GM21825 (cell line): ENCODE results near the gene GJB3.
"Not testable (repeated sequence)": the region's sequence is repeated elsewhere in the genome, so short reads cannot be mapped to it uniquely, and the experiment has no call there.

Source experiments
- ATAC-seq: cut with Tn5 transposase; IDR thresholded peaks from one replicate; pipeline ENCODE4 v1.9.1; 2021; ENCODE audit warnings: mild to moderate bottlenecking, moderate library complexity; ENCODE audit not compliant: unreplicated experiment

Gene GJB3

DNA sequence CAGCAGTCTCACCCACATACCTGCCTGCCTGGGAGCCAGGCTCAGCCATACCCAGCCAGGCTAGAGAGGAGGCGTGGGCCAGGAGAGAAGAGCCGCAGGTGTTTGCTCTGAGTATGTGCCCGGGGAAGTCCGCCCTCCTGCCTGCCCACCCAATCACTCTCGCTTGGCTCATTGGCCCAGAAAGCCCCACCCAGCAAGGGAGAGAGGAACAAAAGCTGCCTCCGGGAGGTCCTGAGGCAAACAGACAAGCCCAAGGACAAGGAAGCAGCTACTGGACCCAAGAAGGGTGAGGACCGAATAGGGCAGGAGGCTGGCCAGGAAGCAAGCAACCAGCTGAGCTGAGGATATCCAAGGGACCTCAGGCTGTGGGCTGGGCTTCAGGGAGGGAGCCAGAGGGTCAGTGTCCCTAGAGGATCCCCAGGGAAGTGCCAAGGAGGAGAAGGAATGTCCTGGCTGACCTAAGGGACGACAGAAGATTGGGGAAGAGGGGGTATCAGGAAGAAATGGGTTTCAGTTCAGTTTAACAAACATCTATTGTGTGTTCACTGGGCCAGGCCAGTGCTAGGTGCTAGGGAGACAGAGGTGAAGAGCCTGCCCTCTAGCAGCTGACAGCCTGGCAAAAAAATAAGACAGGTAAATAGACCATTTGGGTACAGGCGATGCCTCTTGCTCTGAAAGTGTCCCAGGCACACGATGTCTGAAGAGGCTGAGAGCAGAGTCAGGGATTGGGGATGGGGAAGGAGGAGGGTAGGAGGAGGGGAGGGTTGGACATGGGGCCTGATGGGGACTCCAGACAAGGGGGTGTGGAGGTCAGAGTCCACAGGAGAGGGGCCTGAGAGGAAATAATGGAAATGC lies 21.3 kb upstream of the GJB3 start, which contains the start of gene GJB4:
TSS of gene GJB4 (plus strand) at position 238 of the 855 bp plus-strand sequence. CDS start 1,515 bp downstream, outside the sequence.
- ATAC-seq: no peak

DNA sequence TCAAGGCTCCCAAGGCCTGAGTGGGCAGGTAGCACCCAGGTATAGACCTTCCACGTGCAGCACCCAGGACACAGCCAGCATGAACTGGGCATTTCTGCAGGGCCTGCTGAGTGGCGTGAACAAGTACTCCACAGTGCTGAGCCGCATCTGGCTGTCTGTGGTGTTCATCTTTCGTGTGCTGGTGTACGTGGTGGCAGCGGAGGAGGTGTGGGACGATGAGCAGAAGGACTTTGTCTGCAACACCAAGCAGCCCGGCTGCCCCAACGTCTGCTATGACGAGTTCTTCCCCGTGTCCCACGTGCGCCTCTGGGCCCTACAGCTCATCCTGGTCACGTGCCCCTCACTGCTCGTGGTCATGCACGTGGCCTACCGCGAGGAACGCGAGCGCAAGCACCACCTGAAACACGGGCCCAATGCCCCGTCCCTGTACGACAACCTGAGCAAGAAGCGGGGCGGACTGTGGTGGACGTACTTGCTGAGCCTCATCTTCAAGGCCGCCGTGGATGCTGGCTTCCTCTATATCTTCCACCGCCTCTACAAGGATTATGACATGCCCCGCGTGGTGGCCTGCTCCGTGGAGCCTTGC lies 19.7 kb upstream of the GJB3 start:
- no peak for ATAC-seq

DNA sequence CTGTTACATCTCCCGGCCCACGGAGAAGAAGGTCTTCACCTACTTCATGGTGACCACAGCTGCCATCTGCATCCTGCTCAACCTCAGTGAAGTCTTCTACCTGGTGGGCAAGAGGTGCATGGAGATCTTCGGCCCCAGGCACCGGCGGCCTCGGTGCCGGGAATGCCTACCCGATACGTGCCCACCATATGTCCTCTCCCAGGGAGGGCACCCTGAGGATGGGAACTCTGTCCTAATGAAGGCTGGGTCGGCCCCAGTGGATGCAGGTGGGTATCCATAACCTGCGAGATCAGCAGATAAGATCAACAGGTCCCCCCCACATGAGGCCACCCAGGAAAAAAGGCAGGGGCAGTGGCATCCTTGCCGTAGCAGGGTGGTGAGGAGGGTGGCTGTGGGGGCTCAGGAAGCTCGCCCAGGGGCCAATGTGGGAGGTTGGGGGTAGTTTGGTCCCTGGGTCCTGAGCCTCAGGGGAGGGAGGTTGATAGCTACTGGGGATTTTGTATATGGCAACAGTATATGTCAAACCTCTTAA lies 19.2 kb upstream of the GJB3 start:
- no peak for ATAC-seq

DNA sequence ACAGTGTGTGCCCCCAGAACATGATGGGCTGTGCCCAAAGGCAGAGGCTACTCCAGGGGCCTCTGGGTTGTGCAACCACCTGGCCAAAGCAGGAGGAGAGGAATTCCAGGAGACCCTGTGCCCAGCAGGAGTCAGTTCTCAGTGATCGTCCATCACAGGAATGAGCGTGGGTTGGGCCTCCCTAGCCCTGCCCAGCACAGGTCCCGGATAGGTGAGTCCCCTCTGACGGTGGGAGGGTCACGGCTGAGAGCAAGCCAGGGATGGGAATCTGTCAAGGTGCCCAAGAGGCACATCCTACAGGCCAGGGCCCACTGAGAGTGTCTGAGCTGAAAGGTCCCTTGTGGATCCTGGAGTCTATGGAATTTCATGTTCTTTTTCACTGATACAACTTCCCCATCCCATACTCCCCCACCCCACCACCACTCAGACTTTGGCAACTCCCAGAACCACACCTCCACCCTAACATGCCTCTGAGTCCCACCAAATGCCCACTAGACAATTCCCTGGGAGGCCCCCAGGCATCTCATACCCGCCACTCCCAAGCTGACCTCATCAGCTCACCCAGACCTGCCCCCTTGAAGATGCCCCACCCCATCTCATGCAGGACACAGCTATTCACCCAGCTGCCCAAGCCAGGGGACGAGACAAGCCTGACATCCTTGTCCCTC lies 18.4 kb upstream of the GJB3 start:
- ATAC-seq: no peak

DNA sequence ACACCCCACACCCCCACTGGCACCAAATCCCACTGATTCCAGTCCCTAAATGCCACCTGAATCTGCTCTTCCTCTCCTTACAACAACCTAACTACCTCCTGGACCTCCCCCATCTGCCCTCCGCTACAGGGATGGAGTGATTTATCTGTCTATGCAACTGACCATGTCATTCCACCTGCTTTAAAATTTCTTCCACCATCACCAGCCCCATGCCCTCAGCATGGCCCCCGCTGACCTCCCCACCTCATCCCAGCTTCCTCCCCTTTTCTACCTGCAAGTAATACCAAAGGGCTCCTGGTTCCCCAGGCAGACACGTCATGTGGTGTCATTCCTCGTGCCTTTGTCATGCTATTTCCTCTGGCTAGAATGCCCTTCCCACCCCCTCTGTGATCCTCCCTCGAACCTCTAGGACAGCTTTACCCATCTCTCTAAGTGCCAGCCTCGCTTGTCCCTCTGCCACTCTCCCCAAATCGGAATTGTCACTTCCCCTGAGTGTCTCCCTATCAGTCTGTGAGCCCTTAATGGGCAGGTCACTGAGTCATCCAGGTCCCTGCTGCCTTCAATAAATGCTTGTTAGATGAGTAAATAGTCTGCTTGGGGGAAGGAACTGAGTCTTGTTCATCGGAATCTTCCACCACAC lies 17.8 kb upstream of the GJB3 start:
- no peak for ATAC-seq

DNA sequence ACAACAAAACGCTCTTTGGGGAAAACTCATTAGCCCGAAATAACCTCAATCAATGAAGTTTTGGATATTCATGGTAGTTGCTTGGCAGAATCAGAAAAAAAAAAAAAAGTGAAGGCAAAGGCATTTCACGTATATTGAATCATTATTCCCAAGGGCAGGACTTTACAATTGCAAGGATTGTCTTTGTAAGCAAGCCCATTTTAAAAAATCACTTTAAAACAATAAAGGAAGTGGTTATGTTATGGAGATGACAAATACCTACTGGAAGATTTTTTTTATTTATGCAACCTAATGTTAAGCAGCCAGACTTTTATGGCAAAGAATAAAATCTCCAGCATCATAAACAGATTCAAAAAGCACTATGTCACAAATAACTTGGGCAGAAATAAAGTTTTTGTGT lies 12.2 kb upstream of the GJB3 start:
- ATAC-seq: no peak

DNA sequence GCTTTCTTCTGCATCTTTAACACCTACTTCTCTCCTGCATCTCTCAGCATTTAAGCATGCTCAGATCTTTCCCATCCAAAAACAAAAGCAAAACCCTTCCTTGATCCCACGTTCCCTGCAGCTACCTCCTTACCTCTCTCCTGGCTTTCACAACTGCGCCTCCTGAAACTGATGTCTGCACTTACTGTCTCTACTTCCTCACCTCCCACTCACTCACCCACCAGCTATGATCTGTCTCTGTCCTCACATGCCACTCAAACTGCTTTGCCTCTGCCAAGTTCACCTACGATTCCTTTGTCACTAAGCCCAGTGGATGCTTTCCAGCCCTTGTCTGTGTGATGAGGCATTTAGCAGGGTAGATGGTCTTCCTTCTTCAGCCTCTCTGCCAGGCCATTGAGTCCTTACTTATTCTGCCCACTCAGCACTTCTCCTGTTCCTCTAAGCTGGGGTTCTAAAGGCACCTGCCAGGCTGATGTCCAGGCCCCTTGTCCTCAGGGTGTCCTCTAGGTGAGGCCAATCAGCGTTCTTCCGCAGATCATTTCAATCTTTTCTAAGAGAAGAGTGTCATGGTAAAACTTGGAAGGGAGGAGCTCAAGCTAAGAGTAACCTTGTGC lies 10.0 kb upstream of the GJB3 start:
- no peak for ATAC-seq

DNA sequence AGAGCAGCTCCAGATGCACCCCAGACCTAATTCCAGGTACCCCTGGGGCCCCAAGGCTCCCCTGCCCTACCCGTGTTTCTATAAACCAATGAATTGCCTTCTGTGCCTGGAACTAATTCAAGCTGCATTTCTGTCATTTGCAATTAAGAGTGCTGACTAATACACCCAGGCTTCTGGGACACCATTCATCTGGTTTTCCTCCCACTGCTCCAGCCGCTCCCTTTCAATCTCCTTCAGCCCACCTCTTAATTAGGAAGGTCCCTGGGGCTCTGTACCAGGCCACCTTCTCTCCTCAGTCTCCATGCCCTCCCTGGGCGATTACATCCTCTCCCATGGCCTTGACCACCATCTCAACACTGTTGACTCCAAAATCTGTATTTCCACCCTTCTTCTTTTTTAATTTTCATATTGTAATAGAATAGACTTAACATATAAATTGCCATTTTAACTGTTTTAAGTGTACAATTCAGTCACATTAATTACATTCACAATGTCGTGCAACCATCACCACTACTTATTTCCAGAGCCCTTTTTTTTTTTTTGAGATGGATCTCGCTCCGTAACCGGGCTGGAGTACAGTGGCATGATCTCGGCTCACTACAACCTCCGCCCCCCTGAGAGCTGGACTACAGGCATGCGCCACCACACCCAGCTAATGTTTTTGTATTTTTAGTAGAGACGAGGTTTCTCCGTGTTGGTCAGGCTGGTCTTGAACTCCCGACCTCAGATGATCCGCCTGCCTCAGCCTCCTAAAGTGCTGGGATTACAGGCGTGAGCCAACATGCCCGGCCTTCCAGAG lies 9.2 kb upstream of the GJB3 start:
- no peak for ATAC-seq

DNA sequence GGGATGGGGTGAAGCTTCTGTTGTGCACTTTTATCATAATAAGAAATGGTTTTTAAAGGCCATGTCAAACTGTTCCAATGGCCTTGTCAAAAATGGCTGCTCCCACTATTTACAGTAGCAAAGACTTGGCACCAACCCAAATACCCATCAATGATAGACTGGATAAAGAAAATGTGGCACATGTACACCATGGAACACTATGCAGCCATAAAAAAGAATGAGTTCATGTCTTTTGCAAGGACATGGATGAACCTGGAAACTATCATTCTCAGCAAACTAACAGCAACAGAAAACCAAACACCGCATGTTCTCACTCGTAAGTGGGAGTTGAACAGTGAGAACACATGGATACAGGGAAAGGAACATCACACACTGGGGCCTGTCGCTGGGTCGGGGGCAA lies 7.9 kb upstream of the GJB3 start:
- ATAC-seq: not testable (repeated sequence)

DNA sequence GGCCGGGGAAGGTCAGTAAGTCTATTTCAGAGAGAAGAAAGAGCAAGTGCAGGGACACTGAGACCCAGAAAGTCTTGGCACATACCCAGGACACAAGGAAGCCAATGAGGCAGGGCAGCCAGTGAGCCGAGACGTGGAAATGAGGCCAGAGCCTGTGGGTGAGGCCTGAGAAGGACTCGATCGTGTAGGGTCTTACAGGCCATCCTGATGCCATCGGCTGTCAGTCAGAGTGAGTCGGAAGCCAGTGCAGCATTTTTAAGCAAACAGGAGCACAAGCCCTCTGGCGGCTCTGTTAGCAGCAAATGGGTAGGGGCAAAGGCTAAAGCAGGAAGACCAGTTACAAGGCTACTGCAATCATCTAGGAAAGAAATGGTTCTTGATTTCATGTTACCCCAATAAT lies 6.1 kb upstream of the GJB3 start:
- ATAC-seq: no peak

DNA sequence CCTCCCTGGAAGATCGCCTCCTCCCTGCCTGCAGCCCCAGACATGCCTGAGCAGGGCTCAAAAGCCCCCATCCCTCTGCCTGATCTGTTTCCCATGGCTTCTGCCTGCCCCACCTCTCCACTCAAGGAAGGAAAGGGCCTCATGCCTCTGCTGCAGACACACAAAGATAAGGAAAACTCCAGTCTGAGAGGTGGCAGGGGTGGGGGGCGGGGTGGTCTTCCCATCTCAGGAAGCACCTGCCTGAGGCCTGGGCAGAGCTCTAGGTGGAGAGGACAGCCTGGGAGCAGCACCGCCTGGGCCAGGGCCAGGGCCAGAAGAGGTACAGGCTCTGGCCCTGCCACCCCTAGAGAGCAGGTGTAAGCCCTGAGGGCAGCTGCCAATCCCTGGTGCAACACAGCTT lies 4.1 kb upstream of the GJB3 start:
- ATAC-seq: no peak

DNA sequence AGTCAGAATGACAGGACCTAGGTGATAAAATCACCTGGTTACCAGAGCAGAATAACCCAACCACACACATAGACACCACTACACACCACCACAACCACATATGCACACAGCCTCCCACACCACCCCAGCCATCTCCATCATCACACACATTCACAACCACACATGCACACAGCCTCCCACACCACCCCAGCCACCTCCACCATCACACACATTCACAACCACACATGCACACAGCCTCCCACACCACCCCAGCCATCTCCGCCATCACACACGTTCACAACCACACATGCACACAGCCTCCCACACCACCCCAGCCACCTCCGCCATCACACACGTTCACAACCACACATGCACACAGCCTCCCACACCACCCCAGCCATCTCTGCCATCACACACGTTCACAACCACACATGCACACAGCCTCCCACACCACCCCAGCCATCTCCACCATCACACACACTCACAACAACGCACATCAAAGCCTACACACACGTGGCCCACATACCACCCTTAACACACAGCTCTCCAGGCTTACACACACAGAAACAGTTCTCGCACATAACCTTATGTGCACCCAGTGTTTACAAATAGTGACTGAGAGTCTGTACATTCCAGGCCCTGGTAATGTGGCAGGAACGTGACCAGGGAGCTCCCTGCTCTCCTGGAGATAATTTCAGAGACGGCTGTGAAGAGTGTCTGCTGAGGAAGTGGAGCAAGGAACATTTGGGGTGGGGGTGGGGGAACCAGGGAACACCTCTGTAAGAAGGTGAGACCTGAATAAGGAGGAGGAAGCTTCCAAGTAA lies 3.3 kb upstream of the GJB3 start:
- no peak for ATAC-seq

DNA sequence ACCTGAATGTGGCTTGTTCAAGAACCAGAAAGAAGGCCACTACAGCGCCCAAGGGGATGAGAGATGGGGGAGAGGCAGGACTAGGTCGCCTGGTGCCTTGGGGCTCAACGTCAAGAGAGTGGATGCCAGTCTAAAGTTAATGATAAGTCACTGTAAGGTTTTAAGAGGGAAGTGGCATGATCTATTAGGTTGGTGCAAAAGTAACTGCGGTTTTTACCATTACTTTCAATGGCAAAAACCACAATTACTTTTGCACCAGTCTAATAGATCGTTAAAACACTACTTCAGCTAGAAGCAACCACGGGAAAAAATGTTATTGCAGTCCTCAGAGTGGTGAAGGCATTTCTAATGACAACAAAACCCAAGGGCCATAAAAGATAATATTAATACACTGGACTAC lies 2.6 kb upstream of the GJB3 start:
- ATAC-seq: no peak

DNA sequence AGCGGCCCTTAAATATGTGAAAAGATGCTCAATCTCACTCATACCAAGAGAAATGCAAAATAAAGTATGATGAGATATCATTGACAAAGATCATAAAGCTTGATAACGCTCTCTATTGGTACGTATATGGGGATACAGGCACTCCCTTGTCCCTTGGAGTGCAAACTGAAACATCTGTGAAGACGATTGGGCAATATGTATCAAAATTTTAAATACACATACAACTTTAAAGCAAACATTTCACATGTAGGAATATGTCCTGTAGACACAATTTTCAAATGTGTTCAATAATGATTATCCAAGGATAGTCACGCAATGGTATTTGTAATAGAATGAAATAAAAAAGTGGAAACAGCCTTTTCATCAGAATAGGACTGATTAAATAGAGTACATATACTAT lies 2.0 kb upstream of the GJB3 start:
- no peak for ATAC-seq

DNA sequence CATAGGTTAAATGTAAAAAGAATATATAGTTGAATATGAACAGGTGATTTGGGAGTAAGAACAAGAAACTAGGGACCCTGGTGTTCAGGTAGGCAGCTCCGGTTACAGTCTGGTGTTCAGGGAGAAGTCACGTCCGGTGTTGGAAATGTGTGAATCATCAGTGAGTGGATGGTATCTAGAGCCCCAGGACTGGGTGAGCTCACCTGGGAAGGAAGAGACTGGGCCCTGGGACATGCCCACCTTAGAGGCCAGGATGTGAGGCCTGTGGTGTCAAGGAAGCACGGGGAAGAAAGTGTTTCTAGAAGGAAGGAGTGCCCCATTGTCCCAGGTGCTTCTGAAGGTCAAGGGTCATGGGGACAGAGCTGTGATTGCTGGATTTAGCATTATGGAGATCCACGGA lies 1.5 kb upstream of the GJB3 start:
- ATAC-seq: no peak

DNA sequence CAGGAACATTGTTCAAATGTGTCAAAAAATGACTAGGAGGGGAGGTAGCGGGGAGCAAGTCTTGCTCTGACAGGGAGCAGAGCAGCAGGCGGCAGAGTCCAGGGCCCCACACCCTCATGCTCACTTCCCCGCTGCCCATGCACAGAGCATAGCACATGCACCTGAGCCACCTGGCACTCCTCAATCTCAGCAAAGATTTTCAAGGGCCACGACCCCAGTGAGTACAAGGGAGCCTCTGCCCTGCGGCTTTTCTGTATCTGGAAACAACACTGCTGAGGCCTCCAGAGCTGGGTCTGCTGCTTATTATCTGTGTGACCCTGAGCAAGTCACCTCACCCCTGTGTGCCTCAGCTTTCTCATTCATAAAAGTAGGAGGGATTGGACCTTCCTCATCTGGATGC lies 1.1 kb upstream of the GJB3 start:
- ATAC-seq: no peak

DNA sequence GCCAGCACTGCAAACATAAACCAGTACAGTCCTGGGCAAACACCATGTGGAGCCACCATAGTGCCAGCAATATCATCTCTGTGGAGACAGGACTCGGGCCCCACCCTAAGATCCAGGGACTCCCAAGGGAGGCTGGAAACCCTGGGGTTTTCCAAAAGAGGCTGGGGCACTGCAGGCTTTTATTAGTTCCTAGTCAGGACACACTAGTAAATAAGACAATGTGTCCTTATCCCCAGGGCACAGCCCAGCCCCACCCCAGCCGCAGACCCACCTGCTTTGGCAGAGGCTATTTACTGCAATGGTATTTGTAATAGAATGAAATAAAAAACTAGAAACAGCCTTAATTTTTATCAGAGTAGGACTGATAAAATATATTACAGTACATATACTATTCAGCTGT lies 486 bp upstream of the GJB3 start:
- no peak for ATAC-seq

DNA sequence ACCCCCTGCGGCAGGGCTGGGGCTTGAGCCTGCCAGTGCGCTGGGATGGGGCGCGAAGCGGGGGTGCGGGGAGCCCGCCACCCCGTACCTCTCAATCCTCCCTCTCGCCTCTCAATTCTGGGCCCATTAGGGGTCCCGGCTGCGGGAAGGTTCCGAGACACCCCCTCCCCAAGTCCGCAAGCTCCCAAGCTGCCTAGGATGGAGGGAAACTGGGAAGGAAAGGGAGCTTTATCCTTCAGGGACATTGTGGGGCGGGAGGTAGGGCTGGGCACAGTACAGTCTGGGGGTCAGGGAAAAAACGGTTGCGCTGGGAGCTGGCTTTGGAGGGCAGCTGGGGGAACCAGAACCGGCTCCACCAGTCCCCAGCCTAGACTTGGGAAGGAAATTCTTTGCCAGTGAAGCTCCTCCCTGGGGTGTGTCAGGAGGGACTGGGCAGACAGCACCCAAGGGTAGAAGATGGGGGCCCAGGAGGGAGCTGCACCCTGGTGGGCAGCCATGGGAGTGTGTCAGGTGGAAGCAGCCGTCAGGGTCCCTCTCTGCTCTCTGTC lies 904 bp downstream of the GJB3 start:
- no peak for ATAC-seq

DNA sequence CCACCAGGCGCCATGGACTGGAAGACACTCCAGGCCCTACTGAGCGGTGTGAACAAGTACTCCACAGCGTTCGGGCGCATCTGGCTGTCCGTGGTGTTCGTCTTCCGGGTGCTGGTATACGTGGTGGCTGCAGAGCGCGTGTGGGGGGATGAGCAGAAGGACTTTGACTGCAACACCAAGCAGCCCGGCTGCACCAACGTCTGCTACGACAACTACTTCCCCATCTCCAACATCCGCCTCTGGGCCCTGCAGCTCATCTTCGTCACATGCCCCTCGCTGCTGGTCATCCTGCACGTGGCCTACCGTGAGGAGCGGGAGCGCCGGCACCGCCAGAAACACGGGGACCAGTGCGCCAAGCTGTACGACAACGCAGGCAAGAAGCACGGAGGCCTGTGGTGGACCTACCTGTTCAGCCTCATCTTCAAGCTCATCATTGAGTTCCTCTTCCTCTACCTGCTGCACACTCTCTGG lies 3.8 kb downstream of the GJB3 start:
- no peak for ATAC-seq
